Measurements from ENCODE around the gene C4A. TPM values are rescaled to one million over a fixed set of nuclear protein-coding genes. Genes with fewer than 3 reads are reported as not detected.
"Not testable (repeated sequence)": the region's sequence is repeated elsewhere in the genome, so short reads cannot be mapped to it uniquely, and the experiment has no call there.

Gene C4A
- polyA plus RNA-seq, 3 donors: 10.9 to 22.9 (median 13.1) TPM

- DNase-seq (ENCODE audit: low read depth in 3 of 3, low spot score in 2 of 3): not testable (repeated sequence)
These were observed 32.7 kb downstream of the C4A start, which contains the start of gene C4B for GRCh38 chr6:32014547-32014946. Gene C4B, plus strand, starts transcription at chr6:32014795. Its CDS starts 51 bp downstream, at chr6:32014846.

GRCh38 chr6:32022100-32022499, 40.2 kb downstream of the C4A start:
- not testable (repeated sequence) for DNase-seq (ENCODE audit: low read depth in 3 of 3, low spot score in 2 of 3)

- DNase-seq (ENCODE audit: low read depth in 3 of 3, low spot score in 2 of 3): not testable (repeated sequence)
These were observed 46.8 kb downstream of the C4A start for GRCh38 chr6:32028631-32029030.

- not testable (repeated sequence) for DNase-seq (ENCODE audit: low read depth in 3 of 3, low spot score in 2 of 3)
These were observed 47.7 kb downstream of the C4A start for GRCh38 chr6:32029553-32029952.

GRCh38 chr6:32035283-32036013, 53.6 kb downstream of the C4A start:
- not testable (repeated sequence) for DNase-seq (ENCODE audit: low read depth in 3 of 3, low spot score in 2 of 3)

- not testable (repeated sequence) for DNase-seq (ENCODE audit: low read depth in 3 of 3, low spot score in 2 of 3)
These were observed 55.3 kb downstream of the C4A start for GRCh38 chr6:32037136-32037535.

- DNase-seq (ENCODE audit: low read depth in 3 of 3, low spot score in 2 of 3): not testable (repeated sequence)
These were observed 56.0 kb downstream of the C4A start, which contains the start of gene CYP21A2 for GRCh38 chr6:32037598-32038524. Gene CYP21A2, plus strand, starts transcription at chr6:32038415. Its CDS starts 8 bp downstream, at chr6:32038423.

- not testable (repeated sequence) for DNase-seq (ENCODE audit: low read depth in 3 of 3, low spot score in 2 of 3)
These were observed 57.0 kb downstream of the C4A start for GRCh38 chr6:32038878-32039277.

GRCh38 chr6:32039321-32040274, 57.7 kb downstream of the C4A start:
- not testable (repeated sequence) for DNase-seq (ENCODE audit: low read depth in 3 of 3, low spot score in 2 of 3)

- DNase-seq (ENCODE audit: low read depth in 3 of 3, low spot score in 2 of 3): not testable (repeated sequence)
These were observed 58.6 kb downstream of the C4A start for GRCh38 chr6:32040299-32041049.

- DNase-seq (ENCODE audit: low read depth in 3 of 3, low spot score in 2 of 3): not testable (repeated sequence)
These were observed 59.1 kb downstream of the C4A start for GRCh38 chr6:32041050-32041321.

- DNase-seq (ENCODE audit: low read depth in 3 of 3, low spot score in 2 of 3): not testable (repeated sequence)
These were observed 59.5 kb downstream of the C4A start for GRCh38 chr6:32041385-32041784.

GRCh38 chr6:32042276-32042675, 60.4 kb downstream of the C4A start:
- not testable (repeated sequence) for DNase-seq (ENCODE audit: low read depth in 3 of 3, low spot score in 2 of 3)

GRCh38 chr6:32043589-32044380, 61.9 kb downstream of the C4A start:
- not testable (repeated sequence) for DNase-seq (ENCODE audit: low read depth in 3 of 3, low spot score in 2 of 3)

- not testable (repeated sequence) for DNase-seq (ENCODE audit: low read depth in 3 of 3, low spot score in 2 of 3)
These were observed 63.1 kb downstream of the C4A start for GRCh38 chr6:32044916-32045315.

GRCh38 chr6:32045811-32046449, 64.1 kb downstream of the C4A start:
- no peak for DNase-seq (ENCODE audit: low read depth in 3 of 3, low spot score in 2 of 3)

- DNase-seq (ENCODE audit: low read depth in 3 of 3, low spot score in 2 of 3): no peak
These were observed 64.7 kb downstream of the C4A start for GRCh38 chr6:32046450-32047083.

GRCh38 chr6:32047084-32047478, 65.2 kb downstream of the C4A start:
- no peak for DNase-seq (ENCODE audit: low read depth in 3 of 3, low spot score in 2 of 3)
